Mesenchymal stem cell (in vitro differentiated cells and primary cell): ENCODE data around the gene GAL.

Experiments
- DNase-seq: peaks from one replicate; pipeline ENCODE4 v3.0.0-alpha.2; 2013
- H2AFZ ChIP-seq: one replicate; pipeline ENCODE4 v1.6.1; 2013; ENCODE audit warnings: low read depth, mild to moderate bottlenecking, control low read depth, inconsistent platforms, low read length, moderate library complexity
- H2AK5ac ChIP-seq: 2 replicates; pipeline ENCODE4 v1.6.1; 2013; ENCODE audit warnings: low read length, moderate library complexity, mild to moderate bottlenecking, inconsistent platforms; ENCODE audit not compliant: severe bottlenecking
- H2BK120ac ChIP-seq: one replicate; pipeline ENCODE4 v1.6.1; 2013; ENCODE audit warnings: low read depth, mild to moderate bottlenecking, inconsistent platforms, low read length, moderate library complexity
- H2BK12ac ChIP-seq, 2 experiments: one replicate each; pipeline ENCODE4 v1.6.1; 2013; ENCODE audit warnings: inconsistent platforms in 2 of 2, low read length in 2 of 2, mild to moderate bottlenecking in 2 of 2, moderate library complexity in 2 of 2, control low read depth in 1 of 2
- H2BK15ac ChIP-seq: one replicate; pipeline ENCODE4 v1.6.1; 2013; ENCODE audit warnings: mild to moderate bottlenecking, low read depth, inconsistent platforms; ENCODE audit not compliant: poor library complexity, severe bottlenecking
- H2BK5ac ChIP-seq: 2 replicates; pipeline ENCODE4 v1.6.1; 2013; ENCODE audit warnings: low read depth, mild to moderate bottlenecking, low read length, control low read depth, inconsistent platforms; ENCODE audit not compliant: poor library complexity, severe bottlenecking
- H3K14ac ChIP-seq, 2 experiments: one replicate each; pipeline ENCODE4 v1.6.1; 2013; ENCODE audit warnings: inconsistent platforms in 2 of 2, low read length in 2 of 2, control low read depth in 1 of 2, mild to moderate bottlenecking in 1 of 2, moderate library complexity in 1 of 2
- H3K18ac ChIP-seq, 2 experiments: one replicate each; pipeline ENCODE4 v1.6.1; 2013; ENCODE audit warnings: inconsistent platforms in 2 of 2, low read length in 2 of 2, control low read depth in 1 of 2, low read depth in 1 of 2, mild to moderate bottlenecking in 1 of 2
- H3K23ac ChIP-seq, 2 experiments: one replicate each; pipeline ENCODE4 v1.6.1; 2013; ENCODE audit warnings: inconsistent platforms in 2 of 2, low read length in 2 of 2, mild to moderate bottlenecking in 2 of 2, moderate library complexity in 2 of 2, control low read depth in 1 of 2
- H3K27ac ChIP-seq: 2 replicates; pipeline ENCODE4 v1.5.1; 2013; ENCODE audit warnings: mild to moderate bottlenecking, moderate library complexity, low read length, control low read depth, inconsistent platforms; ENCODE audit not compliant: poor library complexity, severe bottlenecking
- H3K27me3 ChIP-seq, 2 experiments: 2 replicates each; pipeline versions ENCODE4 v1.6.1 to v1.7.0; 2013; ENCODE audit warnings: low read length in 2 of 2, mild to moderate bottlenecking in 2 of 2, moderate library complexity in 2 of 2, control low read depth in 1 of 2, inconsistent platforms in 1 of 2; ENCODE audit not compliant: control insufficient read depth in 1 of 2, insufficient read depth in 1 of 2
- H3K36me3 ChIP-seq, 2 experiments: 2 replicates each; pipeline versions ENCODE4 v1.6.1 to v1.7.0; 2013; ENCODE audit warnings: low read length in 2 of 2, control low read depth in 1 of 2, inconsistent platforms in 1 of 2, low read depth in 1 of 2, mild to moderate bottlenecking in 1 of 2; ENCODE audit not compliant: insufficient read depth in 2 of 2, control insufficient read depth in 1 of 2
- H3K4ac ChIP-seq, 2 experiments: one replicate each; pipeline ENCODE4 v1.6.1; 2013; ENCODE audit warnings: inconsistent platforms in 2 of 2, low read length in 2 of 2, mild to moderate bottlenecking in 2 of 2, moderate library complexity in 2 of 2, control low read depth in 1 of 2, low read depth in 1 of 2
- H3K4me1 ChIP-seq: 2 replicates; pipeline ENCODE4 v1.6.1; 2013; ENCODE audit warnings: low read depth, low read length, control low read depth; ENCODE audit not compliant: control insufficient read depth, insufficient read depth
- H3K4me2 ChIP-seq: 2 replicates; pipeline ENCODE4 v1.6.1; 2013; ENCODE audit warnings: low read length, mild to moderate bottlenecking, inconsistent platforms; ENCODE audit not compliant: poor library complexity, severe bottlenecking
- H3K4me3 ChIP-seq, 2 experiments: 2 replicates each; pipeline versions ENCODE4 v1.5.1 to v1.7.0; 2013; ENCODE audit warnings: low read length in 2 of 2, mild to moderate bottlenecking in 2 of 2, control low read depth in 1 of 2, low read depth in 1 of 2; ENCODE audit not compliant: insufficient read depth in 1 of 2
- H3K79me1 ChIP-seq: replicated peaks from 2 replicates; pipeline ENCODE4 v1.6.1; 2013; ENCODE audit warnings: mild to moderate bottlenecking, control low read depth, low read length, inconsistent platforms; ENCODE audit not compliant: poor library complexity, severe bottlenecking
- H3K9ac ChIP-seq: 2 replicates; pipeline ENCODE4 v1.7.0; 2013; ENCODE audit warnings: mild to moderate bottlenecking, low read length, moderate library complexity
- H3K9me3 ChIP-seq: 2 replicates; pipeline ENCODE4 v1.7.0; 2013; ENCODE audit warnings: mild to moderate bottlenecking, low read length; ENCODE audit not compliant: control insufficient read depth
- H4K8ac ChIP-seq: one replicate; pipeline ENCODE4 v1.6.1; 2013; ENCODE audit warnings: inconsistent platforms, mild to moderate bottlenecking, low read length, moderate library complexity
- H4K91ac ChIP-seq: one replicate; pipeline ENCODE4 v1.6.1; 2013; ENCODE audit warnings: mild to moderate bottlenecking, low read length, inconsistent platforms
- WGBS: methylation state at CpG from one replicate; pipeline ENCODE4 v1.1.7; 2013; ENCODE audit warnings: mixed read lengths; 5-methylcytosine and 5-hydroxymethylcytosine counted together

Gene GAL

DNA sequence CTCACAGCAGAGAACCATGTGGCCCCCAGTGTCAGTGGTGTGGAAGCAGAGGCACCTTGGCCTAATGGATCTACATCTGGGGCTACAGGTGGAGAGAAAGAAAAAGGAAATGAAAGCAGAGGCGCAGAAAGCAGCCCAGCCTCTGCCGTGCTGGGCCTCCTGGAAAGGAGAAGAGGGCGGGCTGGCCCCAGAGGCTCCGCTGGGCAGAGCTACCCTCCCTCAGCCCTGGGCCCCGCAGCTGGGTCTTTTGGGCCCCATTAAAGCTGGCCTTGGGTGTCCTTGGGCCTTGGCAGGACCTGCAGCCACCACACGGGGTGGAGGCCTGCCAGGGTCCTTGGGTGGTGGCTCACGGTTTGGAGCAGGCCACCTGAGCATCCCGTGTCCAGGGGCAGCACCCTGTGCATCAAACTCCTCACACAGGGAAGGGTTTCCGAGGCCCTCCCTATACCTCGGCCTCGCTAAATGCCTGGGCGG is 31.6 kb upstream of the GAL start:
- DNase-seq, result no peak
- Histone ChIP-seq H3K79me1 (no peaks in the 10 kb centered on the region), H2BK5ac (no peak overlapping the region), H3K18ac (no peak overlapping the region), H3K9ac (no peak overlapping the region), H4K91ac (no peak overlapping the region), H3K36me3 (no peaks in the 10 kb centered on the region), H3K4me1 (peaks cover 6% of the 10 kb centered on the region), H3K23ac (no peak overlapping the region), H2BK15ac (no peak overlapping the region), H3K4ac (no peak overlapping the region), H3K4me2 (no peak overlapping the region), H4K8ac (no peak overlapping the region), H3K14ac (no peak overlapping the region), H3K9me3 (peaks cover 15% of the 10 kb centered on the region), H2BK12ac (no peak overlapping the region), H2BK120ac (no peak overlapping the region), H2AFZ (no peak overlapping the region), H2AK5ac (no peak overlapping the region), H3K4me3 (no peak overlapping the region), H3K27me3 (peaks cover 50 to 94% of the 10 kb centered on the region in 2 experiments), H3K27ac (no peak overlapping the region)
- 77% methylated on average over 12 of the region's 12 CpGs for WGBS

DNA sequence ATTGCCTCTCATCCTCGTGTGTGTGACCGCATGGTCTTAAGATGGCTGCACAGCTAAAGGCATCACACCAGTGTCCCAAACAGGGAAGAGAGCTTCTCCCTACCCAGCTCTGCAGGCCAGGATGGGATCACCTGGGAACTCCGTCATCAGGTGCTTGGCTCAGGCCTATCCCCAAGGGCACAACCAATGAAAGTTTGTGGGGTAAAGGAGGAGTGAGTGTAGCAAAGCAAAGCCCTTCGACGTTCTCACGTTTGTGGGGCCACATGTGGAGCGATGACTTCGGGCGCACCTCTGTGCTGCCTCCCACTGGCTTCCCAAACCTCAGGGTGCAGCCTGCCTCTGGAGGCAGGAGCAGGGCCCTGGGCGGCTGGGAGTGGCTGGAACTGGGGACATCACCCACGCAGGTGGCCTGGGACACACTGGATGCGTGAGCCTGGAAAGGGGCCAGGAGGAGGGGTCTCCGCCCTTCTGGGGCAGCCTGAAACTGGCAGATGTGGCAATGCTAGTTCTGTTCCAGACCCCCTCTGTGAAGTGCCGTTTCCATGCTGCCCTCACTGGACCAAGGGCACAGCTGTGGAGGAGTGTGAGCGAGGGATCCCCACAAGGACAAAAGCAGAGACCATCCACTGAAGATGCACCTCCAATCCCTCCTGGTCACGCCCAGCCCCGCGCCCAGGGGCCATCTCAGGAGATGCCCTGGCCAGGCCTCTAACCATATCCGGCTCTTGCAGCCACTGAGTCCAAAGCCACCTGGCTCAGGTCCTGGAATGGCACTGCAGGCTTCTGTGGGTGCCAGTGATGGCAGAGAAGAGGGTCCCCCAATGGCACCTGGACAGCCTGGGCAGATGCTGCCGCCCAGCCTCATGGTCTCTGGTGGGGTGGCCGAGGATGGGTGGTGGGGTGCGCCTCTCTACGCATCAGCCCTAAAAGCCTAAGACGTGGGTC is 30.6 kb upstream of the GAL start:
- Histone ChIP-seq H3K27me3 (peaks cover 46 to 90% of the 10 kb centered on the region in 2 experiments), H3K9ac (no peak overlapping the region), H4K8ac (no peak overlapping the region), H3K9me3 (peaks cover 14% of the 10 kb centered on the region), H2BK15ac (no peak overlapping the region), H3K18ac (no peak overlapping the region), H3K27ac (no peak overlapping the region), H3K79me1 (no peaks in the 10 kb centered on the region), H3K23ac (no peak overlapping the region), H2BK12ac (no peak overlapping the region), H3K36me3 (no peaks in the 10 kb centered on the region), H3K4ac (no peak overlapping the region), H3K4me2 (no peak overlapping the region), H3K4me3 (no peak overlapping the region), H4K91ac (no peak overlapping the region), H2AK5ac (no peak overlapping the region), H3K4me1 (peaks cover 8% of the 10 kb centered on the region), H2BK120ac (no peak overlapping the region), H2BK5ac (no peak overlapping the region), H2AFZ (no peak overlapping the region), H3K14ac (no peak overlapping the region)
- no peak for DNase-seq
- 76% methylated on average over 24 of the region's 24 CpGs for WGBS

- no peak overlapping the region for H3K4ac ChIP-seq
- no peak overlapping the region for H4K91ac ChIP-seq
- no peaks in the 10 kb centered on the region for H3K79me1 ChIP-seq
- no peak overlapping the region for H3K18ac ChIP-seq
- no peak overlapping the region for H4K8ac ChIP-seq
- peaks cover 14% of the 10 kb centered on the region for H3K9me3 ChIP-seq
- H3K27ac ChIP-seq, result no peak overlapping the region
- no peak overlapping the region for H2AFZ ChIP-seq
- peaks cover 13% of the 10 kb centered on the region for H3K4me1 ChIP-seq
- no peak overlapping the region for H3K9ac ChIP-seq
- H2BK120ac ChIP-seq, result no peak overlapping the region
- peaks cover 38 to 83% of the 10 kb centered on the region in 2 experiments for H3K27me3 ChIP-seq
- H2BK12ac ChIP-seq, result no peak overlapping the region
- no peak overlapping the region for H3K23ac ChIP-seq
- WGBS, result 89% methylated on average over 8 of the region's 8 CpGs
- DNase-seq, result no peak
- H3K4me2 ChIP-seq, result no peak overlapping the region
- no peak overlapping the region for H3K14ac ChIP-seq
- H3K36me3 ChIP-seq, result no peaks in the 10 kb centered on the region
- H3K4me3 ChIP-seq, result no peak overlapping the region
- no peak overlapping the region for H2BK15ac ChIP-seq
- H2AK5ac ChIP-seq, result no peak overlapping the region
- no peak overlapping the region for H2BK5ac ChIP-seq
Measured at GRCh38 chr11:68654978-68655377, 29.4 kb upstream of the GAL start.

DNA sequence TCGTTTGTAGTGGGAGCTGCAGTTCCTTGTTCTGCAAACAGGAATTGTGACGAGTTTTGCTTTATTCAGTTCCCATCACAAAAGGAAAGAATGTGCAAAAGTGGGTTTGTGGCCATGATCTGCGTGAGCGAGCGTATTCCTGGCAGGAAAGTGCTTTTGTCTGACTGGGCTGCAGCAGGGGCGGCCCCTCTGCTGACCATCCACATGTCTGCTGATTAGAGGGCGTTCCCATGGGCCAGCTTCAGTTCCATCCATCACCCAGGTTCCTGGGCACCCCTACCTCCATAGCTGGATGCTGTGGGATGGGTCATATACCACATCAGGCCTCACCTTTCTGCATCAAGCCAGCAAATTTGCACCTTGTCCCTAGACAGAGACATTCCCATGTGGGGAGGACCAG is 28.9 kb upstream of the GAL start:
- Histone ChIP-seq H2BK12ac (no peak overlapping the region), H3K4me3 (no peak overlapping the region), H3K4me2 (no peak overlapping the region), H3K27me3 (peaks cover 39 to 83% of the 10 kb centered on the region in 2 experiments), H3K9me3 (peaks cover 14% of the 10 kb centered on the region), H3K36me3 (no peaks in the 10 kb centered on the region), H4K8ac (no peak overlapping the region), H3K4ac (no peak overlapping the region), H2AK5ac (no peak overlapping the region), H3K27ac (no peak overlapping the region), H4K91ac (no peak overlapping the region), H3K9ac (no peak overlapping the region), H2BK120ac (no peak overlapping the region), H3K4me1 (peaks cover 13% of the 10 kb centered on the region), H3K18ac (no peak overlapping the region), H3K79me1 (no peaks in the 10 kb centered on the region), H2BK15ac (no peak overlapping the region), H2BK5ac (no peak overlapping the region), H3K23ac (no peak overlapping the region), H2AFZ (no peak overlapping the region), H3K14ac (no peak overlapping the region)
- no peak for DNase-seq
- WGBS, result 79% methylated on average over 7 of the region's 7 CpGs
